Sigmoid colon (tissue), 4 donors: ENCODE data around the gene WNT9B.

Source experiments
- CTCF ChIP-seq, 4 experiments: fragments of 450-650 bp in 3 of 4; fragments of 200-600 bp in 1 of 4; IDR thresholded peaks; one replicate each; pipeline ENCODE4 v1.5.1; 2016 to 2019; ENCODE audit warnings: antibody characterized with exemption in 4 of 4, mild to moderate bottlenecking in 3 of 4, moderate library complexity in 2 of 4
- EP300 ChIP-seq, 4 donors: sonication (generic); formaldehyde crosslinking; IDR thresholded peaks; one replicate each; pipeline ENCODE4 v1.6.1; 2017; ENCODE audit warnings: antibody characterized with exemption in 4 of 4

GRCh38 chr17:46863383-46864121, 12.2 kb downstream of the WNT9B start:
- TF ChIP-seq CTCF (IDR thresholded peaks at IDR 0.05) (no peak), EP300 (IDR thresholded peaks at IDR 0.05) (no peak)
